Stimulated activated CD4-positive, alpha-beta T cell treated with anti-CD3 and anti-CD28 coated beads, Interleukin-12 subunit alpha, Interleukin-12 subunit beta, amount 100 ng/mL, for 24 hours (primary cell): ENCODE measurements around the gene LRRC4.

Source experiments
- DNase-seq, 2 experiments: peaks; one replicate each; pipeline ENCODE4 v3.0.0-alpha.2; 2020; ENCODE audit warnings: low read depth in 2 of 2

LRRC4 gene

DNA sequence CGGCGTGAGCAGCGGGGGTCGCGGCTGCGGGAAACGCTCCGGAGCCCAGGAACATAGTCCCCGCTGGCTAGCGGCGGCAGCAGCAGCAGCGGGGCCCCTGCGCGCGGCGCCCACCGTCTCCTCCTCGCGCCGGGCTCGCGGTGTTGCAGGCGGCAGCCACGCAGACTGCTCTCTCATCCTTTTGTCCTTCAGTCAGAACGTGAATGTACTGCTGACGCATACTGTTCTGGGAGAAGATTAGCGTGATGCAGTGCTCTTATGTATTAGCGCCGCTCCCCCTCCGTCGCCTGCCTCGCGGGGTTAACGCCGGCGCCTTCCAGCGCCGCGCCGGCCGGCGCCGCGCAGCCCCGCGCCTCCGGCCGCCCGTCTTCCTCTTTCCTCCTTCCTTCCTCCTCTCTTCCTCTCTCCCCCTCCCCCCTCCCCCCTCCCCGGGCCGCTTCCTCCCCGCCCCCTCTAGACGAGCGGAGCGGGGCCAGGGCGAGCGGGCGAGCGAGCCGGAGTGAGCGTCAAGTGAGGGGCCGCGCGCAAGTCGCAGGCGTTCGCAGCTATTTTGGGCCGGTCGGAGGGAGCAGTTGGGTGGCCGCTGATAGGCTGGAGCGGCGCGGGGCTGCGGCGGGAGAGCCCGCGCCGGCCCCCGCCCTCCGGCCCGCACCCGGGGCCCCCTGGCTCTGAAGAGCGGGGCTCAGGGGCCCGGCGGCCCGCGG lies 816 bp upstream of the LRRC4 start:
- DNase-seq: peak; percentile 27 to 37

DNA sequence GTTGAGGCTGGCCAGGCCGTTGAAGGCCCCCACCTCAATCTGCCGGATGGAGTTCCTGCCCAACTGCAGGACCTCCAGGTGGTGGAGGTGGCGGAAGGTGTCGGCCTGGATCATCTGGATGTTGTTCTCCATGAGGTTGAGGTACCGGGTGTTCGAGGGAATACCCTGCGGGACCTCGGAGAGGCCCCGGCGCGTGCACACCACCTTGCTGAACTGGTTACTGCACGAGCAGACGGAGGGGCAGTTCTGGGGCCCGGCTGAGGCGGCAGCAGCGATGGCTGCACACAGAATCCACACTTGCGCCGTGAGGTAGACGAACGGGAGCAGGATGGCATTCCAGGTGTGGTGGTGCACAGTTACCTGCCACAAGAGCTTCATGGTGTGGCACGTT lies 979 bp downstream of the LRRC4 start:
- no peak for DNase-seq

DNA sequence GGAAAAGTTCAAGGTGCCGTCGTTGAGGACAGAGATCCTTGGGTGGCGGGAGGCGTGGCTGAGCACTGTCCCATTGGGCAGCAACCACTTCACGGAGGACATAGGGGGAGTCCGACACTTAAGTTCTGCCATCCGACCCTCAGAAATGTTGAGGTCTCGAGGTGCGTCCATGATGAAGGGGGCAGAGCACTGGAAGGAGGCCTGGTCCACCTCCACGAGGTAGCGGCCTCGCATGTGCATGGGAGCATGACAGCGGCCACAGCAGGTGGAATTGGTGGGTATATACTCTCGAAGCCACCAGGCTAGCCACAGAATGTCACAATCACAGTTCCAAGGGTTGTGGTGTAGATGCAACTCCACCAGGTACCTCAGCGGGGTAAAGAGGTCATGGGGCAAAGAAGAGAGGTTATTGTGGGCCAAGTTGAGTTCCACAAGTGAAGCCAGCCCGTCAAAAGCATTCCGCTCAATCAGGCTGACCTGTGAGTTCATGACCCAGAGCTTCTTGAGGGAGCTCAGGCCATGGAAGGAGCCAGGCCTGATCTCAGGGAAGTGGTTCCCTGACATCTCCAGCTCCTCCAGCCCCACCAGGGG lies 1.7 kb downstream of the LRRC4 start:
- no peak for DNase-seq

DNA sequence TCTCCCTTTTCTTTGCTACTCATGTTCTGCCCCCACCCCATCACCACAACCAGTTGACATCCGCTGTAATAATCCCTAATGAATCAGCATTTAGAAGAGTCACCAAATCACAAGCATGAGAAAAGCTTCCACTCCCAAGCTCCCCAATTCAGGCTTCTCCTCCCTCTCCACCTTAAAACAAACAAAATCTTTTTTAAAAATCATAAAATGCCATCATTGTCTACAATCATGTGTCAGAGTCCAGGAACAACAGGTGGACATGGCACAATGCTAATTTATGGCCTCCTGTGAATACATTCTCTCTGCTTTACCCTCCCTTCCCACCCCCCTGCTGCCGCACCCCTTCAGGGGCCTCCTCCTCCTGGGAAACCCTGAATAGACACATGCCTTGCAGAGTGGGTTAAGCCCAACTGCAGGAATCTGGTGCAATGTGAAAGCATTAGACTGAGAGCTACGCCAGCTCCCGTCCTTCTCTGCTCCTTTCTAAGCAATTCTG lies 3.7 kb downstream of the LRRC4 start:
- no peak for DNase-seq

DNA sequence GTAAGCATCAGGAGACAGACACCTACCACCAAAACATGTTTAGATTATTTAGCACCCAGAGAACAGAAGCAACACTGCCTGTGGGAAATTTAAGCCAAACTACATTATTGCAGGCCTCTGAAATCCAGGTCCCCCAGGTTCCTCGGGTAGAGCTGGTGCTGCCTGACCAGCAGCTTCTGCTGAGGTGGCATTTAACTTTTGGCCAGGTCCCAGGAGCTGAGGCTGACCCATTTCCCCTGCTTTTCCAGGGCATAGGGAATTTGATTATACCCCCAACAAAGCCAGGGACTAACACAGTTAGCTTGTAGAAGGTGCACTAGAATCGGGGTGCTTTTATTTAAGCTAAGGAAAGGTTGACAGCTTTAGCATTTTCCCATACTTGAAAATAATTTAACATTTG lies 4.7 kb downstream of the LRRC4 start:
- no peak for DNase-seq

DNA sequence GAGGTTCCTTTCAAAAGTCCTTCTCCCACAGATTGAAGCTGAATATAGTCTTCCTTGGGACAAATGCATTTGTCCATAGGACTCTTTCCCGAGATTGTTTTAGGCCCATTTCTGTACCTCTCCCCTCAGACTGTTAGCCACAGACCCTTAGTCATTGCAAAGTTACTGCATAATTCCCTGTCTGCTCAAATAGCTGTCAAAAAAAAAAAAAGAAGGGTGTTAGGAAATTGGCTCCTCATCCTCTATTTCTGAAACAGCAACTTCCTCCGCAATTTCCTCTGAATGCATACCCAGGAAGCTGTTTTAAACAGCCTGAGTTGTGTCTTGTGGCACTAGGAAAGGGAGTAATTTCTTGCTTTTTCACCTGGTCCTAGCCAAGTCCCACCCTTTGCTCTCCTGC lies 5.4 kb downstream of the LRRC4 start:
- no peak for DNase-seq

DNA sequence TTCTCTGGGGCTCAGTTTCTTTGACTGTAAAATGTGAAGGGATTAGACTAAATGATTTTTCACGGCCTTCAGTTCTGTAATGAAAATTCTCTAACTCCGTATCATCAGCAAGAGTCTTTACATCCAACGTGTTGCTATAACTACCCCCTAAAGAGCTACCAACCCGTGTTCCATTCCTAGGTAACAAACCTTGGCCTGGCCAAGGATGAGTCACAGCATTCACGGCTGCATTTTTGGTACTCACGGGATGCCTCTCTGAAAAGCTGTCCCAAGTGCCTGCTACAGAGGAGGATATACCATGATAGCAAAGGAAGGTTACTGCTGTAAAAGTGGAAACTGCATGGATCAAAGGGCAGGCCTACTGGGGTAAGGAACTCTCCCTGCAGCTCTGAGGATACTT lies 5.9 kb downstream of the LRRC4 start:
- DNase-seq: no peak

DNA sequence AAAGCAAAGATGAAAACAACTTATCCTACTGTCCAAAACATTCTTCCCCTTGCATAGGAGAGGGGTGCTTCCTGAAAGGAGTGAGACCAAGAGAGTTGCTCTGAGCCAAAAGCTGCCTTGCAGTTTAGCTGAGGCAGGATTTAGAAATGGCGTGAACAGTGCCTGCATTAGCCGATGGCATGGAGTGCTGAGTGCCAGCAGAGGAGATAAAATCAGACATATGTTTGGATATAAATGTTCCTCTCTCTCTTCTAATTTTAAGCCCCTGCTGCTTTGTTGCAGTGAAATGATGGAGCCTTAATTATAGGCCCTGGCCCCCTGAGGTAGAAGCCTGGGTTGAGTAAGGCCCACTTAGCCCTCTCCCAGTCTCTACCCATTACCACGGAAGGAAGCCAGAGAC lies 7.1 kb downstream of the LRRC4 start:
- DNase-seq: no peak

DNA sequence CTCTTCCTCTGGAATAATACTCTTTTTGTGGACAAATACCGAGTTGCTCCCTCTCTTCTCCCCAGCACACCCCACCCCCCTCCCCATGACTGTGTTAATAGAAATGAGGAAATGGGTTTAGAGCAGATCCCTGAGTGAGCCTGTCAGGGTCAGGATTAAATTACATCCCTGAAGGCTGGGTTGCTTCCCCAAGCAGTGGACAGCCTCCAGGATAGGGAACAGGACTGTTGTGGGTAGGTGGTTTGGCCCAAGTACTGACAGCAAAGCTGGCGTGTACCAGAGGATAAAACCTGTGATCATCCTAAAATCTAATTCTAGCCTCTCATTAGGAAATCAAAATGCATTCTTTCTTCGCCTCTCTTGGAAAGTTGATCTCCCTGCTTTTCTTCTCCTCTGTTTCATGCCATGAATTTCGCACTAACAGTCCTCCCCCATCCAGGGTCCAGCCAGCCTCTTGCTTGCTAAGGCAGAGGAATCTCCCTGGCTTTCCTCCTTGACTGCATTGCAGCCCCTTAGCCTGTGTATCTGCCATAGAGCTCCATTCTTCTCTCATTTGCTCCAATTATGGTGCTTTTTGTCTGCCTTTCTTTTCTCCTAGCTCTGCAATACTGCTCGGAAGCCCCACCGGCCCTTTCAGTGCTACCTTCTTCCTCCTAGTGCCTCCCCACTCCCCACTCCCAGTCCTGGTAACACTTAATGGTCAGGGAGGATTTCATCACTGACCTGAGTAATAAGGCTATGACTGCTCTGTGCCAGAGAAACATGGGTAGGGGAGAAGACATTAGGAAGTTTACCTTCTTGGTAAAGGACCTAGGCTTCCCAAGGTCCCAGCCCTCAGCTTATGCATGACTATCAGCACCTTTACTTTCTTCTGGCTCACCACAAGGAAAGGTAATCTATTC lies 8.4 kb downstream of the LRRC4 start:
- no peak for DNase-seq

DNA sequence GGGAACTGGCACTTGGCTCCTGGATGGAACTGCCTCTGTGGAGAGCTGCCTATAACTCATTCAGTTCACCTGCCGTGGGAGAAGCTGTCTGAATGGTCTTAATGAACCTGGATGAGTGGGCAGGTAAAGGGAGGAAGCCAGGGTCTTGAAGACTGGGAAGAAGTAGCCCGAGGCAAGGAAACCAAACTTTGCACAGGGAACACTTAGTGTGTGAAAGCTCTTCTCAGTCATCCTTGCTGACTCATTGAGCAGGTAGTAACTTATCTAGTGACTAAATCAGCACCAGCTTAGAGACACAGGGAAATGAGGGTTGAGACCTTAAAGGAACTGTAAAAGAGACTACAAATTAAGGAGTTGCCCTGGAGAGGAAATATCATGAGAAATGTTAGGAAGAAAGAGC lies 9.9 kb downstream of the LRRC4 start:
- no peak for DNase-seq

DNA sequence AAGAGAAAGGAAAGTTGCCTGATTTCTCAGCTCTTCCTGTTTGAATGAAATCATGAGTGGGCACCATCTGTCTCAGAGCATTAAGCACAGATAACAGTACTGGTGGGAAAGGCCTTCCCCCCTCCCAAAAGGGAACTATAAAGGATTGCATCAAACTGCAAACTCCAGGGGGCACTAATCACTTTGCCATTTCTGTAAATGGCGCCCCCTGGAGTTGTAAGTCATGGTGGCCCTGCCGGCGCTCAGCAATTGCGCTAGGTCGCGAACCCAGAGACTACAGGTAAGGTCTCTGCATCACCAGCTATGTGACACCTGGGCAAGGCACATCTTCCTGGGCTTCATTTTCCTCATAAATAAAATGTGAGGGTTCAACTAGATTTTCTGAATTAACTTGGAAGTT lies 11.1 kb downstream of the LRRC4 start:
- DNase-seq: no peak

DNA sequence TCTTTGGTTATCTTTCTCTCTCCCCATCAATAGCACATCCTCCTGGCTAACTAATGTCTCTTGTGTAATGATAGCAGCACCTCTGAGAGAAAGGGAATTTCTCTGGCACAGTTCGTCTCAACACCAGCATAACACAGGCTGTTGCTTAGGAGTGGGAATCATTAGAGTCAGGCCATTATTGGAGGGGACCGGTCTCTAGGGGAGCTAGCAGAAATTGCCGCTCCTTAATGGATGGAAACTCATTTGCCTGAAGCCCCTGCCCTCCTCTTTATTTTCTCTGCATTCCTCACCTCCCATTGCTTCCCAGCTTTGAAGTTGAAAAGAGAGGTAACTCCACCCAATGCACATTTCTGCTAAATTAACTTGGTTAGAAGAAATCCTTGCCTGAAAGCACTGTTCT lies 11.9 kb downstream of the LRRC4 start:
- no peak for DNase-seq

DNA sequence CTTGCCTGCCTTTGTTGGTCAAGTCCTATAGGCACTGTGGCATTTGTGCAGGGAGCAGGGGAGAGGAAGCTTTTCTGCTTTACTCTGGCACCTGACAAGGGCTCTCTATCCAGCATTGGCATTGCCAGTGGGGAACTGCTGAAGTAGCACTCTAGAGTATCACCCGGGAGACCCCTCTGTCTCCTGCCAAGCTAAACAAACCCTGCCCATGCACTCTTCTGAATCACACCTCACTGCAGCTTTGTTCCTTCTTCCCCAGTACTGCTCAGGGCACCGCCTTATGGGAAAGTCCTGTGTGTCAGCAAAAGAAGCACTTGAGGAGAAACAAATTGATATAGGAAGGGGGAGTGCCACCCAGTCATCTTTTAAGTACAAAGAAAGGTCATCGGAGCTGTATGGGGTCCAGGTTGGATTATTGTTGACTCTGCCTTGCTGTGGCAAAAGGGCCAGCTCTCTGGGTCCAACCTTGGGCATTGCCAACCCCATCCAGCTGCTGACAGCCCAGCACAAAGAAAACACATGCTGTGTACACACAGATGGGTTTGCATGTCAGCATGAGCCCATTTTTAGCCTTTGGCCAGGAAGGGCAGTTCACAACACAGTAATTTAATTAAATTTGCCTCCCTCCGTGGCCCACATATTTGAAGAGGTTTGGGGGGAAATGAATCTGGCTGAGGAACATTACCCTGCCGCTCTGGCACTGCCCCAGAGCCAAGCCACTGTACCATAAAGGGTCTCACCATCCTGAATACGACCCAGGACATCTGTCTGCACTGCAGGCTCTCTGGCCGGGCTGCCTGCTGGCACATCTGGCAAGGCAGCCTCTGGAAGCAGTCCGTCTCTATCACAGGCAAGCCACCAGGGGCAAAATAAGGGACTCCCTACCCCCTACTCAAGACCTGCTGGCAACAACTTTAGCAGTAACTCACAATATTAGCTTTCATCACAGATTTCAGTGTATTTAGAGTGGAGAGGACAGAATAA lies 13.1 kb downstream of the LRRC4 start:
- DNase-seq: no peak

DNA sequence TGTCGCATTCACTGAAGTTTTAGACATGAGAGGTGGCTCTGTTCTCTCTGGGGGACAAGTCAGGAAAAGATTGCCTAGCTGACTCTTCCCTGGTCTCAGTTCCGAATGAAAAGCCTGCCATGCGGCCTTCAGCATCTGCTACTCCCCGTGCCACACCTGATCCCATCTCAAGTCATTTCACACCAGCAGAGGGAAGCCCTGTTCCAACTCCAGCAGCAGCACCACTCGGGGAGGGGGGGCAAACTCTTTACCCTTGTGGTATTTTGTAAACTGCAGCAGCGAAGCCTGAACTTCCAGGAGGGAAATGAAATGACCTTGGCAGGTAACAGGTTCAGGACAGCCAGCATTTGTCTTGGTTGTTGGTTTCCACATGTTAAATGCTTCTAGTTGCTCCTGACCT lies 13.8 kb downstream of the LRRC4 start:
- DNase-seq: no peak

DNA sequence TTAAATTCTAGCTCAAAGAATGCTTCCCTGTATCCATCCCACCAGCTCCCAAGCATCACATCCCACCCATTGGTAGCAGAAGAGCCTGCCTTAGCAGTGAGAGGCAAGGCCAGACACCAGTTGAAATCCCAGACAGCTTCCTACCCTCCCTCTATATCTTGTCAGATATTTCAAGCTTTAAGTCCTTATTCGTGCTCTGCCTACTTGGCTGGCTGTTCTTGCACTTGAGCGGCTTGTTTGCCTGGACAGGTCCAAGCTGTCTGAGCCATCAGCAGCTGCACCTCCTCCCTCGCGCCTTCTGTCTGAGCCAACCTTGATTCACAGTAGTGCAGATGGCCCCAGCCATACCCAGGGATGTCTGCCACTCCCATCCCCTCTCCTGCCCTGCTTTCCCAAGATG lies 16.4 kb downstream of the LRRC4 start:
- DNase-seq: no peak

DNA sequence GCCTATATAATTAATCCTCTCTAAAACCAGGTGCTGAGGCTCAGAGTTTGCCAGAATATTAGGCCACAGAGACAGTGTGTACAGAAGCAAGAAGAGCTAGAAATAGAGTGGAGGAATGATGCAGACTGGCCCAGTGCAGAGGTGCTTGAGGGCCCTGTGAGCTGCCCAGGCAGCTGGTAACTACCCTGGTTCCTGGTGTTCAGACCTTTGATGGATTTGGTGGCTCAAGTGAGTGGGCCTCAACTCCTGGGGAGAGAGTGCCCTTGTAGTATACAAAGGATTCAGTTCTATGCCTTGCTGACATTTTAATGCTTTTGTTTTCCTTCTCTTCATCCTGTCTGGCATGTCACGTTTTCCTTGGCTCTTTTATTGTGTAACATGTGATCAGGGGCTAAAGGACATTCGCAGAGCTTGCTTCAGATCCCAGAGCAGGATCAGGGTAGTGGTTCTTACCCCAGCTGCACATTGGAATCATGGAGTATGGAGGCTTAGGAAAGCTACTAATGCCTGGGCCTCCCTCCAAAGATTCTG lies 20.0 kb downstream of the LRRC4 start:
- DNase-seq: no peak

DNA sequence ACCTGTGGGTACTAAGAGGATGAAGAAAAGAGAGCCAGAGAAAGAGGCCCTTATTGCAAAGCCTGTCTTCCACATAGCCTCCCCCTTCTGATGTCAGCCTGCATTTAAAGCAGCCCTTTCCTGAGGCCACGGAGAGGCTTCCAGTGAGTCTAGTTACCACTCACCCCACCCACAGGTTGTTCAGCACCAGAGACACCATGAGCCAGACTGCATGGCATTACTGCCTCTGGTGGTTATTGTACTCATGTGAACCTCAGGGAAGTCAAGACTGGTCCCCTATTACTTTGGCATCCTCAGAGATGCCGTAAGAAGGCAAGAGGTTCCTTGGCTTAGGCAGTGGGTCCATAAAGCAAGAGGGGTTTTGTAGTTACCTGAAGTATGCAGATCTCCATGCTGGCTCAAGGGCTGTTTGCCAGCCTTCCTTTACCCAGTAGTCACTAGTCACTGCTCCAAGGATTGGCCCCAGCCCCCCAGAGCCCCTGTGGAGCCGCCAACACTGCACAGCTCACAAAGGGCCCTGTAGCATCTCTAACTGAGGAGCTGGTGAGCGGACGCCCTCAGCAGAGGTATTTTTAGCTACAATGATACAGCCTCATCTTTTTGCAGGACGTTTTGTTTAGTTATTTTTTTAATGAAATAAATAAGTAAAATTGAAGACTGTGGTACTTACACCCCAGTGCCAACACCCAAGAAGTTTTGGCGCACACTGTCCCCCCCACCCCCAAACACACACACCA lies 20.7 kb downstream of the LRRC4 start:
- DNase-seq: no peak

DNA sequence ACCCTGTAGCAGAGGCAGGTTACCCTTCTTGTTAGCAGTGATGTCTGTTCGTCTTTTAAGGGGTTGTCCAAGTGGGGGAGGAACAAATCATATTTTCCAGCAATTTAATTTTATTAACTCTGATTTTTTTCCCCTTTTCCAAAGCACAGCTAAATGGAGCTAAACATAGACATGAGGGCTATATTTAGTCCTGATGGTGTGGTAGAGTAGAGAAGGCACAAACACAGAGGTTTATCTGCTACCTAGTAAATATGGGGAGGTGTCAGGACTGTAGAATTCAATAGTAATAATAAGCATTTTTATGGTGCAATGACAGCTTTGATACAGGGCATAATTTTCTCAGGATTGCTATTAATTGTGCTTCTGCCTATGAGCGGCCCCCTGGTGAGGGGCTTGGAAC lies 22.5 kb downstream of the LRRC4 start:
- DNase-seq: no peak

DNA sequence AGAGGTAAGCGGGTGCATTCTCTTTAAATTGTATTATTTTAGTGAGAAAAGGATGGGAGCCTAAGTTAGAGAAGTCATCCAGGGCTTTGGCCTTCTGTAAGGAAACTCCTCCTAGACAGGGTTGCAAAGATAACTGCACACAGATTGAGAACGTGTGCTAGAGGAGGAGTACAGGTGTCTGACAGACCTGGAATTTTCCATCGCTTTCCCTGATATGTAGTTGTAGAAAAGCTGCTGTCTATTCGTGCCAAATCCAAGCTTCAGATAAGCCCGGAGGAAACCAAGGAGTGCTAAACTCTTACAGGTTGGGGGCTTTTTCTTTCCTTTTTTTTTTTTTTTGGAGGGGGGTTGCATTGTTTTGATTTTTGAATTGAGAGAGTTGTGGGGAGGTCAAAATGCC lies 23.1 kb downstream of the LRRC4 start:
- no peak for DNase-seq

DNA sequence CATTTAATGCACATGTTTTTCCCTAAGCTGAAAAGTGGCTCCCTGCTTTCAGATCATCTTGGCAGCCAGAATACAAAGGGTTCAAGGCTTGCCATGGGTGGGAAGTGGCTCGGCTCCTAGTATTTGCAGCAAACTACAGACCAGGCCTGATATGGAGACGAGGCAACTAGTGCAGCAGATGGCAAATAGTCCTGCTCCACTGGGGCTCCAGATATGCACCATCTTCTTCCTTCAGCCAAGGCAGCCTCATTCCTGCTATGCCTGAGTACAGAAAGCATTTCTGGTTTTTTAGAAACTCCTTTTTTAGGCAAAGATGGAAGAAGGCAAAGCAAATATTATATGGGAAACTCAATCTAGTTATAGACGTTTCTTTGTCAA lies 23.9 kb downstream of the LRRC4 start:
- no peak for DNase-seq
